HepG2 (cell line): Measurements from ENCODE around the gene PLSCR2. TPM values are rescaled to one million over a fixed set of nuclear protein-coding genes. Genes with fewer than 3 reads are reported as not detected.
A peak's percentile ranks its signal among the peaks of the same experiment; 100 is the strongest.

ENCODE experiments used
- ATAC-seq: fragments of 200-7000 bp; cut with Tn5 transposase; 3 replicates; pipeline ENCODE4 v1.9.1; 2020; ENCODE audit warnings: mild to moderate bottlenecking, moderate library complexity
- BruUV-seq: library from RNA; stranded (reverse); fragments of 400-500 nt; replicated peaks from 2 replicates; lab custom pipeline; 2021; lab: Mats Ljungman, UMichigan
- CTCF ChIA-PET: fragments of 300-600 bp; formaldehyde crosslinking; extraction: SDS; loops from one replicate; lab custom pipeline; 2021; ENCODE audit warnings: low total read pairs, inconsistent platforms, low intra/inter-chr PET ratio; lab: Yijun Ruan, JAX
- POLR2A ChIA-PET: fragments of 350-600 bp; sonication (Branson Sonifier 250); formaldehyde crosslinking; loops from one replicate; lab custom pipeline; 2020; ENCODE audit warnings: antibody characterized with exemption, inconsistent platforms; lab: Yijun Ruan, JAX
- DNase-seq: peaks from one replicate; pipeline ENCODE4 v3.0.0-alpha.2; 2015; ENCODE audit warnings: low spot score
- FAIRE-seq: peaks from 3 replicates; lab custom pipeline; 2011; peaks lifted over from hg19 to GRCh38; lab: Jason Lieb, UNC
- H2AFZ ChIP-seq: one replicate; pipeline ENCODE4 v1.6.1; 2011; ENCODE audit warnings: low read length, inconsistent platforms
- H3K27ac ChIP-seq: fragments of 300-600 bp; 3 replicates; pipeline ENCODE4 v1.8.0; 2011; ENCODE audit warnings: mixed run types, mild to moderate bottlenecking, mixed read lengths, low read length, inconsistent platforms; ENCODE audit not compliant: insufficient read depth; ENCODE audit errors: extremely low read length
- H3K27me3 ChIP-seq, 2 experiments: fragments of 200-600 bp in 1 of 2; 2 replicates in 1 of 2; 3 replicates in 1 of 2; pipeline versions ENCODE4 v1.6.0 to v1.8.0; 2011; ENCODE audit warnings: low read length in 2 of 2, mild to moderate bottlenecking in 2 of 2, moderate library complexity in 2 of 2, inconsistent platforms in 1 of 2; ENCODE audit not compliant: insufficient read depth in 2 of 2, control insufficient read depth in 1 of 2
- H3K36me3 ChIP-seq, 2 experiments: fragments of 200-600 bp in 1 of 2; replicated peaks in 1 of 2; 2 replicates in 1 of 2; 3 replicates in 1 of 2; pipeline versions ENCODE4 v1.5.1 to v1.8.0; 2011; ENCODE audit warnings: low read length in 2 of 2, inconsistent platforms in 1 of 2; ENCODE audit not compliant: insufficient read depth in 2 of 2, control insufficient read depth in 1 of 2
- H3K4me1 ChIP-seq: 2 replicates; pipeline ENCODE4 v1.5.1; 2012; ENCODE audit warnings: low read length, inconsistent platforms; ENCODE audit not compliant: insufficient read depth
- H3K4me2 ChIP-seq: 2 replicates; pipeline ENCODE4 v1.6.0; 2011; ENCODE audit warnings: low read depth, low read length, inconsistent platforms
- H3K4me3 ChIP-seq, 3 experiments: fragments of 200-600 bp in 1 of 3; sonication (generic), shearing (Covaris generic) in 1 of 3; replicated peaks in 1 of 3; 2 replicates each; pipeline ENCODE4 v1.5.1; 2011 to 2016; ENCODE audit warnings: low read length in 3 of 3, inconsistent platforms in 2 of 3, low read depth in 2 of 3, mild to moderate bottlenecking in 2 of 3, control low read depth in 1 of 3, mixed read lengths in 1 of 3; ENCODE audit not compliant: insufficient read depth in 1 of 3
- H3K79me2 ChIP-seq: one replicate; pipeline ENCODE4 v1.6.1; 2011; ENCODE audit warnings: low read length, inconsistent platforms; ENCODE audit not compliant: insufficient read depth
- H3K9ac ChIP-seq: 2 replicates; pipeline ENCODE4 v1.6.0; 2011; ENCODE audit warnings: mild to moderate bottlenecking, low read depth, low read length, inconsistent platforms; ENCODE audit not compliant: insufficient read depth
- H3K9me3 ChIP-seq: 2 replicates; pipeline ENCODE4 v1.5.1; 2012; ENCODE audit warnings: mild to moderate bottlenecking, low read length
- H4K20me1 ChIP-seq: 2 replicates; pipeline ENCODE4 v1.6.0; 2011; ENCODE audit warnings: inconsistent platforms, mild to moderate bottlenecking, low read length, moderate library complexity; ENCODE audit not compliant: insufficient read depth
- ATF7 ChIP-seq, 2 experiments: fragments of 450-650 bp in 1 of 2; sonication (generic) in 1 of 2; formaldehyde crosslinking in 1 of 2; IDR thresholded peaks; 2 replicates each; pipeline versions ENCODE4 v1.4.0 to v1.6.1; 2016 to 2020; ENCODE audit warnings: antibody characterized with exemption in 1 of 2, mild to moderate bottlenecking in 1 of 2, missing genetic modification reagents in 1 of 2
- CBX2 ChIP-seq, 2 experiments: fragments of 200-600 bp in 1 of 2; sonication (generic); formaldehyde crosslinking in 1 of 2; IDR thresholded peaks; 2 replicates each; pipeline versions ENCODE4 v1.7.0 to v1.8.1; 2018 to 2022; ENCODE audit warnings: low read depth in 2 of 2, low read length in 1 of 2, mild to moderate bottlenecking in 1 of 2, missing genetic modification reagents in 1 of 2
- CENPT ChIP-seq: sonication (generic); formaldehyde crosslinking; IDR thresholded peaks from 2 replicates; pipeline ENCODE4 v1.8.0; 2022; ENCODE audit warnings: low read depth, mild to moderate bottlenecking, moderate library complexity, missing genetic modification reagents
- FOXO1 ChIP-seq: sonication (generic); formaldehyde crosslinking; IDR thresholded peaks from 2 replicates; pipeline ENCODE4 v1.4.0; 2020; ENCODE audit warnings: missing genetic modification reagents
- HNRNPUL1 ChIP-seq: fragments of 200-400 bp; formaldehyde crosslinking; IDR thresholded peaks from 2 replicates; pipeline ENCODE4 v1.6.1; 2017; ENCODE audit warnings: low read depth, mild to moderate bottlenecking, low read length, moderate library complexity
- KIAA2018 ChIP-seq: sonication (generic); formaldehyde crosslinking; IDR thresholded peaks from 2 replicates; pipeline ENCODE4 v1.5.0; 2020; ENCODE audit warnings: mild to moderate bottlenecking, missing genetic modification reagents, borderline replicate concordance
- SIN3A ChIP-seq: IDR thresholded peaks from 2 replicates; pipeline ENCODE4 v1.6.1; 2011; ENCODE audit warnings: low read depth, mild to moderate bottlenecking, control low read depth, low read length, borderline replicate concordance
- SRF ChIP-seq: IDR thresholded peaks from 2 replicates; pipeline ENCODE4 v1.6.1; 2011; ENCODE audit warnings: mild to moderate bottlenecking, low read depth, low read length, moderate library complexity
- SRSF9 ChIP-seq: fragments of 200-400 bp; formaldehyde crosslinking; IDR thresholded peaks from 2 replicates; pipeline ENCODE4 v1.6.1; 2018; ENCODE audit warnings: borderline replicate concordance, mild to moderate bottlenecking, low read depth, low read length; ENCODE audit not compliant: insufficient read depth, poor library complexity, severe bottlenecking
- TGIF2 ChIP-seq: IDR thresholded peaks from 2 replicates; pipeline ENCODE4 v1.6.1; 2016; ENCODE audit warnings: control low read depth, missing compliant biosample characterization
- U2AF1 ChIP-seq: fragments of 200-400 bp; formaldehyde crosslinking; optimal IDR thresholded peaks from 2 replicates; pipeline ENCODE3; 2017; ENCODE audit warnings: mild to moderate bottlenecking, low read depth, low read length
- YY1 ChIP-seq: IDR thresholded peaks from 2 replicates; pipeline ENCODE4 v1.6.1; 2011; ENCODE audit warnings: low read length, low read depth, moderate library complexity, mild to moderate bottlenecking; ENCODE audit not compliant: insufficient read depth, insufficient replicate concordance
- ZNF10 ChIP-seq: sonication (generic); formaldehyde crosslinking; IDR thresholded peaks from 2 replicates; pipeline ENCODE4 v1.4.0; 2020; ENCODE audit warnings: mild to moderate bottlenecking, low read depth, missing genetic modification reagents, borderline replicate concordance
- ZNF547 ChIP-seq: sonication (generic); formaldehyde crosslinking; IDR thresholded peaks from 2 replicates; pipeline ENCODE4 v1.5.1; 2020; ENCODE audit warnings: mild to moderate bottlenecking, missing genetic modification reagents
- ZNF549 ChIP-seq: sonication (generic); formaldehyde crosslinking; IDR thresholded peaks from 2 replicates; pipeline ENCODE4 v1.5.0; 2020; ENCODE audit warnings: missing genetic modification reagents
- WGBS: methylation state at CpG from one replicate; pipeline ENCODE4 v1.1.6; 2017; ENCODE audit warnings: low lambda C conversion rate; 5-methylcytosine and 5-hydroxymethylcytosine counted together
- in situ Hi-C: cut with HindIII; loops from 2 replicates; pipeline ENCODE4 v1.10.0; 2017; ENCODE audit warnings: low pct_unique_long_range_greater_than_20kb; ENCODE audit not compliant: extremely low pct_ligation_motif_present
- intact Hi-C: fragments of 100-400 bp; cut with micrococcal nuclease; formaldehyde crosslinking; loops from one replicate; pipeline ENCODE4 v1.10.0; 2022; ENCODE audit not compliant: unreplicated experiment
- polyA plus RNA-seq, 8 experiments: library from polyadenylated mRNA; depleted of rRNA in 3 of 8; stranded (reverse) in 7 of 8; unstranded in 1 of 8; fragments of >200 nt; fragmentation: Illumina TruSeq in 4 of 8; extraction: Trizol in 4 of 8; gene quantifications; 2 replicates each; pipeline versions ENCODE4 v1.2.1 to v1.2.3, GENCODE V29; 2011 to 2016; ENCODE audit warnings: low read depth in 4 of 8, missing spikeins in 1 of 8, mixed read lengths in 1 of 8; ENCODE audit not compliant: insufficient read depth in 1 of 8
- total RNA-seq, 5 experiments: library from RNA; depleted of rRNA; stranded (reverse); fragments of >200 nt; fragmentation: Illumina TruSeq; extraction: Trizol; gene quantifications; 2 replicates each; pipeline ENCODE4 v1.2.3, GENCODE V29; 2016; ENCODE audit warnings: low read depth in 1 of 5

PLSCR2 gene
- total and polyA plus RNA-seq, 2 of the 13 experiments (the other 11 are each of a cell fraction or from before 2014, with no cell fraction given): not detected

GRCh38 chr3:146496251-146496650 lies 26.9 kb upstream of the PLSCR2 start (continued):
- TF ChIP-seq ZNF547 (CRISPR knock-in tag): no peak
- TF ChIP-seq FOXO1: no peak
- TF ChIP-seq SRF: no peak
- TF ChIP-seq CBX2 (IDR thresholded peaks at IDR 0.05; ENCODE audit: low read depth, low read length): no peak
- TF ChIP-seq CBX2 (CRISPR knock-in tag; IDR thresholded peaks at IDR 0.05; ENCODE audit: low read depth): no peak
- no peak for TF ChIP-seq YY1
- TF ChIP-seq HNRNPUL1: no peak
- no peak for TF ChIP-seq ZNF10 (CRISPR knock-in tag)
- no peak for TF ChIP-seq CENPT
- TF ChIP-seq SIN3A: no peak
- TF ChIP-seq ZNF549 (CRISPR knock-in tag): no peak
- no peak for TF ChIP-seq U2AF1

- H3K79me2 ChIP-seq: no peaks in the 10 kb centered on the region
- DNase-seq: no peak
- in situ Hi-C loops: no loop called here
- intact Hi-C loops: no loop called here
- TF ChIP-seq SRSF9 (no peak), KIAA2018 (no peak), ATF7 (IDR thresholded peaks at IDR 0.05) (0 out of 2 replicates have a peak, but pooled peaks have one; percentile 17), ATF7 (CRISPR knock-in tag; IDR thresholded peaks at IDR 0.05) (no peak), TGIF2 (CRISPR knock-in tag) (no peak)
- no peaks in the 10 kb centered on the region for H4K20me1 ChIP-seq
- H3K4me2 ChIP-seq: no peak overlapping the region
- H3K9ac ChIP-seq: no peak overlapping the region
- H3K27me3 ChIP-seq: no peaks in the 10 kb centered on the region
- ChIA-PET CTCF (no interaction called here), POLR2A (no interaction called here)
- no peak overlapping the region for H3K27ac ChIP-seq
- H3K36me3 ChIP-seq: no peaks in the 10 kb centered on the region
- no peaks in the 10 kb centered on the region for H3K4me1 ChIP-seq
- WGBS: 1% methylated on average over 2 of the region's 2 CpGs
- no TSS peak for BruUV-seq
- no peak for ATAC-seq
- no peak overlapping the region for H3K4me3 ChIP-seq
- no peak for FAIRE-seq
- no peak overlapping the region for H2AFZ ChIP-seq
- H3K9me3 ChIP-seq: no peaks in the 10 kb centered on the region
Measured at GRCh38 chr3:146493761-146494160, 24.4 kb upstream of the PLSCR2 start.
